Measurements from ENCODE around the gene LMF2.

The LMF2 gene

DNA sequence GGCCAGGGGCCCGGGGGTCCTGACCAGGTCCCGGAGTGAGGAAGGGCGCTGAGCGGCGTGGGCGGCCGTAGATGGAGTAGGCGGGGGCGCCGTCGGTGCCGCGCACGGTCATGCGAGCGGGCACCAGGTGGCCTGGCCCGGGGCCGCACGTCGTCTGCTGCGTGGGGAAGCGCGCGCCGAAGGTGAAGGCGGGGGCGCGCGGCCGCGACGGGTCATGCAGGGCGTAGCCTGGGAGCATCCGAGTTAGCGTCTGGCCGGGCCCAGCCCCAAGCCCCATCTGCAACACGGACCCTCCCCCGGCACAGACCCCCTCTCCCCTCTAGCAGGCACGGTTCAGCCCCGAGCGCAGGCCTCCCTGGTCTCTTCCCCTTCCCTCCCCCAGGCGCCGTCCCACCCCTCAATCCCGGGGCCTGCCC, 24.1 kb upstream of the LMF2 start:
- TF ChIP-seq, protein P1, sequence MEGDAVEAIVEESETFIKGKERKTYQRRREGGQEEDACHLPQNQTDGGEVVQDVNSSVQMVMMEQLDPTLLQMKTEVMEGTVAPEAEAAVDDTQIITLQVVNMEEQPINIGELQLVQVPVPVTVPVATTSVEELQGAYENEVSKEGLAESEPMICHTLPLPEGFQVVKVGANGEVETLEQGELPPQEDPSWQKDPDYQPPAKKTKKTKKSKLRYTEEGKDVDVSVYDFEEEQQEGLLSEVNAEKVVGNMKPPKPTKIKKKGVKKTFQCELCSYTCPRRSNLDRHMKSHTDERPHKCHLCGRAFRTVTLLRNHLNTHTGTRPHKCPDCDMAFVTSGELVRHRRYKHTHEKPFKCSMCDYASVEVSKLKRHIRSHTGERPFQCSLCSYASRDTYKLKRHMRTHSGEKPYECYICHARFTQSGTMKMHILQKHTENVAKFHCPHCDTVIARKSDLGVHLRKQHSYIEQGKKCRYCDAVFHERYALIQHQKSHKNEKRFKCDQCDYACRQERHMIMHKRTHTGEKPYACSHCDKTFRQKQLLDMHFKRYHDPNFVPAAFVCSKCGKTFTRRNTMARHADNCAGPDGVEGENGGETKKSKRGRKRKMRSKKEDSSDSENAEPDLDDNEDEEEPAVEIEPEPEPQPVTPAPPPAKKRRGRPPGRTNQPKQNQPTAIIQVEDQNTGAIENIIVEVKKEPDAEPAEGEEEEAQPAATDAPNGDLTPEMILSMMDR (IDR thresholded peaks at IDR 0.05; ENCODE audit: control extremely low read depth, extremely low read depth, low read depth, missing control alignments), result no peak
- peak; percentile 73 for DNase-seq (ENCODE audit: extremely low spot score)
- ChIA-PET CTCF (interaction anchor here (1.0 kb wide), 1 partner anchor 9 kb away, joined by 3 read pairs; no protein-coding TSS in a partner anchor), POLR2A (interaction anchor here (1.2 to 1.5 kb wide), 2 partner anchors 9 to 24 kb away, joined by 3 to 4 read pairs; partner anchors contain the start of genes LMF2 and NCAPH2)

DNA sequence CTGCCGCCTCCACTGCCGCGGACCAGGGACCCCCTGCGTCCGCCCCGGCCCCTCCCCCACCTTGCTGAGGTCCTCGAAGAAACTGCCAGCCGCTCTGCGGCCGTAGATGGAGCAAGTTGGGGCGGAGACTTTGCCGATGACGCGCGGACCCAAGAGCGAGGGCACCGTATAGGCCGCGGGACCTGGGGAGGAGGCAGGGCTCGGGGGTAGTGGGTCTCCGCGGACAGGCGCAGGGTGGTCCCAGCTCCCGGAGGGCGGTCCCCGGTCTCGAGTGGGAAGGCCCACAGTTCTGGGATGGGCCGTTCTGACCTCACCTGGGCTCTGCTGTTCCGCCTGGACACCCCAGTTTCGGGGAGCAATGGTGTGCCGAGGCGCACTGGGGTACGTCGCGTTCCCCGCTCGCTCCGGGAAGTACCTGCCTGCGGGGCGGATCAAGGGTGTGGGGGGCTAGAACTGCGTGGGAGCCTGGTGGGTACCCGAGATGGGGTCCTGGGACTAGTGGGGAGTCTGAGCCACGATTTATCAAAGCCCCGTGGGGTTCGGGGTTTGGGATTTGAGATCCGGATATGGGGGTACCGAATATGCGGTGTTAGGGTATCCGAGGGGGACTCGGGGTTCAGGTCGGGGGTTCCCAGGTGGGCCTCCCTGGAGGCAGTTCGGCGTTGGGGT, 23.5 kb upstream of the LMF2 start:
- DNase-seq (ENCODE audit: extremely low spot score), result peak; percentile 77

DNA sequence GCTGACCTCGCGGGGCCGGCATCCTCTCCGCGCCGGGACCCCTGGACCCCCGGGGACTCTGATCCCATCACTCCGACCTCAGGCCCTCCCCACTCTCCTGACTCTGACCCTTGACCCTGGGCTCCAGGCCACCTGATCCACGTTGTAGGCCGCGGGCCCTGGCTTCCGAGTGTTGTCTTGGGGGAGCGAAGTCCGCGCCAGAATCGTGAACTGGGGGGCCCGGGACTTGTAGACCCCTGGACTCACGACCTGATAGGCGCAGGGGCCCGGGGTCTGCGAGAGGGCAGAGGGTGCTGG, 23.0 kb upstream of the LMF2 start:
- DNase-seq (ENCODE audit: extremely low spot score), result no peak
- ChIA-PET CTCF (no interaction called here), POLR2A (interaction anchor here (0.5 kb wide), 1 partner anchor 30 kb away, joined by 3 read pairs; no protein-coding TSS in a partner anchor)
- TF ChIP-seq, protein P1 (IDR thresholded peaks at IDR 0.05; ENCODE audit: control extremely low read depth, extremely low read depth, low read depth, missing control alignments), result no peak

More for the DNA sequence above, 23.5 kb upstream of the LMF2 start:
- ChIA-PET POLR2A (interaction anchor here (0.5 to 1.5 kb wide), 3 partner anchors 10 to 31 kb away, joined by 3 to 4 read pairs (median 3); partner anchors contain the start of genes LMF2 and NCAPH2), CTCF (no interaction called here)
- TF ChIP-seq, protein P1 (IDR thresholded peaks at IDR 0.05; ENCODE audit: control extremely low read depth, extremely low read depth, low read depth, missing control alignments), result no peak

DNA sequence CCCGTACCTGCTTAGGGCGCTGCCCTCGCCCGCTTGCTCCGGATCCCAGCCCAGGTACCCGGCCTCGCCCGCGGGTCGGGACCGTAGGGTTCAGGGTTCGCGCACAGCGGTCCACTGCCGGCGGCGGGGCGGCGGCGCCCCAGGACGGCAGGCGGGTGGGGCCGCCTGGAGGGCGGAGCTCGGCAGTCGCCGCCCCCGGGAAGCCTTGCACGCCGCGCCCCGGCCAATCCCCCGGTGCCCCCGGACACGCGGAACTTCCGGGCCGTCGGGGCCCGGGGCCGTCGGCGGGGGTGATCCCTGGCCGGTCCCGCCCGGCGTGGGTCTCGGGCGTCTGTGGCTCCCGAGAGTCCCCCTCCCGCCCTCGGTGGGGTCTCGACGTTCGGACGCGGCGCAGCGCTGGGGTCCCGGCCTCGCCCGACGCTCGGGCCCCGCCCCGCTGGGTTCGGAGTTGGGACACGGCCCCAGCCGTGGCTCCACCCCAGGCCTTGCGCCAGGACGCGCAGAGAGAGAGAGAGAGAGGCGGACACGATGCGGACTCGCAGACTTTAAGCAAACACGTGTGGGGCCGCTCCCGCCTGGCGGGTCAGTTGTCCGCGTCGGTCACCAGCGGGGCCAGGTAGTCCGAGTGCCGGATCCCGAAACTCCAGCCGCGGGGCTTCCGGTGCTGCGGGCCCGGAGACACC, 22.5 kb upstream of the LMF2 start, which contains the start of gene TYMP:
Gene TYMP (minus strand): TSS at position 116 of the 683 bp plus-strand sequence. CDS start 303 bp downstream, outside the sequence.
- peak; percentile 85 for DNase-seq (ENCODE audit: extremely low spot score)
- TF ChIP-seq, protein P1 (IDR thresholded peaks at IDR 0.05; ENCODE audit: control extremely low read depth, extremely low read depth, low read depth, missing control alignments), result no peak
- ChIA-PET POLR2A (interaction anchor here (0.9 kb wide), 1 partner anchor 9 kb away, joined by 4 read pairs; no protein-coding TSS in a partner anchor), CTCF (interaction anchor here (0.7 to 6.7 kb wide), 3 partner anchors 15 to 33 kb away, joined by 3 to 136 read pairs (median 3); partner anchors contain the start of genes KLHDC7B and SYCE3)

DNA sequence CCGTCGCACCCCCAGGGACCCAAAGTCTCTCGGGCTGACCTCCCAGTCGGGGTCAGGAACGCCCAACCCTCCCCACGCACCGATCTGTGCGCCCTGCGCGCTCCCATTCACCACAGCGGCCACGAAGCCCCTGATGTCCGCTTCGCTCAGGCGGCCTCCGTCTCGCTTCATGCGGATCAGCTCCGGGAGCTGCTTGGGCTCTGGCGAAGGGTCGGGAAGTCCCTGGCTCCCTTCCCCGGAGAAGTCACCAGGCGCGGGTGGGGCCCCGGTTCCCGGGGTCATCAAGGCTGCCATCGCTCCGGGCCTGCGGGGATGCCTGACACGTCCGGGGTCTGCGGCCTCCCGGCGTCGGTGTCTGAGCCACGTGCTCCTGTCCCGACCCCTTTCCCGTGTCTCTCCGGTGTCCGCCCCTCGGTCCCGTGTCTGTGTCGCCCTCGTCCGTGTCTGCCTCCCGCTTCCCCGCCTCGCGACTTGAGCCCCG, 22.0 kb upstream of the LMF2 start:
- CTCF ChIA-PET, result interaction anchor here (0.7 to 6.7 kb wide), 4 partner anchors 16 to 33 kb away, joined by 3 to 136 read pairs (median 3); partner anchors contain the start of genes KLHDC7B, NCAPH2 and SYCE3
- DNase-seq (ENCODE audit: extremely low spot score), result no peak
- TF ChIP-seq, protein P1 (IDR thresholded peaks at IDR 0.05; ENCODE audit: control extremely low read depth, extremely low read depth, low read depth, missing control alignments), result no peak
- POLR2A ChIA-PET, result interaction anchor here (0.9 kb wide), 1 partner anchor 10 kb away, joined by 4 read pairs; no protein-coding TSS in a partner anchor
